ENCODE data around the gene PRKCA. TPM values are rescaled to one million over a fixed set of nuclear protein-coding genes. Genes with fewer than 3 reads are reported as not detected.

PRKCA gene
- total and polyA plus RNA-seq, 3 experiments from 2014 or later, result 1.8 to 74.1 (median 73.9) TPM

DNA sequence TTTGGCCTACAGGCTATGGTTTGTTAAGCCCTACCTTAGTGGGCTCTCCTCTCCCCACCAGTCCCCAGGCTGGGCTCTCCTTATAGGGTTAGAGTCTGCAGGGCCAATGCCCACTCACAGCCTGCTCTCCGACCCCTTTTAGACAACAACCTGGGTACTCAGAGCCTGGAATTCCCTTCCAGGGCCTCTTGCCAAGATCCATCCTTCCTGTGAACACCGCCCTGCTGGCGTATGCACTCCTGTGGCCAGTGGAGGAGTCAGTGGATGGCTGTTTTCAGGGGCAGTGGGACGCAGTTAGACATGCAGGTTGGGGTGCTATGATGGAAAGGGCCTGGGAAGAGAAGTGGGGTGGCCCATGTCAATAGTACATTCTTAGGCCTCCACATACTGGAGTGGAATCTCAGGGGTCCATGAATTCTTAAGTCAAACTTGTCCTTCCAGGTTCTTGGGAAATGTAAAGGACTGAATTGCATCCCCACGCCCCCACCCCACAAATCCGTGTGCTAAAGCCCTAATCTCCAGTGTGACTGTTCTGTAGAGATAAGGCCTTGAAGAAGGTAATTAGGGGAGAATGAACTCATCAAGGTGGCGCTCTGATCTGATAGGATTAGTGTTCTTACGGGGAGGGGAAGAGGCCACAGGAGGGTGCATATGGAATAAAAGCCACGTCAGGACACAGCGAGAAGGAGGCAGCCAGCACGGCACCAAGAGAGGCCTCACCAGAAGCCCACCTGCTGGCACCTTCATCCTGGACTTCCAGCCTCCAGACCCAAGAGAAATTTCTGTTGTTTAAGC is 450.9 kb downstream of the PRKCA start:
- Histone ChIP-seq H3K27ac (ENCODE audit: low read depth, low read length) (no peak overlapping the region), H3K4me3 (ENCODE audit: low read length) (no peak overlapping the region), H3K4me1 (ENCODE audit: insufficient read depth, low read length) (no peaks in the 10 kb centered on the region), H3K9me3 (ENCODE audit: low read length) (no peaks in the 10 kb centered on the region), H3K27me3 (ENCODE audit: insufficient read depth, low read length, poor library complexity, severe bottlenecking) (no peaks in the 10 kb centered on the region), H3K36me3 (ENCODE audit: insufficient read depth, low read length) (peaks cover 7% of the 10 kb centered on the region)
- Mint-ChIP-seq H3K27ac (no peak overlapping the region), H3K27me3 (peaks cover 0 to 3% of the 10 kb centered on the region in 2 donors), H3K9me3 (no peaks in the 10 kb centered on the region), H3K36me3 (peaks cover 26 to 48% (median 28%) of the 10 kb centered on the region in 3 donors), H3K4me1 (no peaks in the 10 kb centered on the region), H3K4me3 (no peak overlapping the region)
- POLR2A ChIA-PET, result no interaction called here
- no peak for DNase-seq
- CTCF ChIA-PET, result interaction anchor here (1.5 kb wide), 1 partner anchor 11 kb away, joined by 4 read pairs; no protein-coding TSS in a partner anchor

DNA sequence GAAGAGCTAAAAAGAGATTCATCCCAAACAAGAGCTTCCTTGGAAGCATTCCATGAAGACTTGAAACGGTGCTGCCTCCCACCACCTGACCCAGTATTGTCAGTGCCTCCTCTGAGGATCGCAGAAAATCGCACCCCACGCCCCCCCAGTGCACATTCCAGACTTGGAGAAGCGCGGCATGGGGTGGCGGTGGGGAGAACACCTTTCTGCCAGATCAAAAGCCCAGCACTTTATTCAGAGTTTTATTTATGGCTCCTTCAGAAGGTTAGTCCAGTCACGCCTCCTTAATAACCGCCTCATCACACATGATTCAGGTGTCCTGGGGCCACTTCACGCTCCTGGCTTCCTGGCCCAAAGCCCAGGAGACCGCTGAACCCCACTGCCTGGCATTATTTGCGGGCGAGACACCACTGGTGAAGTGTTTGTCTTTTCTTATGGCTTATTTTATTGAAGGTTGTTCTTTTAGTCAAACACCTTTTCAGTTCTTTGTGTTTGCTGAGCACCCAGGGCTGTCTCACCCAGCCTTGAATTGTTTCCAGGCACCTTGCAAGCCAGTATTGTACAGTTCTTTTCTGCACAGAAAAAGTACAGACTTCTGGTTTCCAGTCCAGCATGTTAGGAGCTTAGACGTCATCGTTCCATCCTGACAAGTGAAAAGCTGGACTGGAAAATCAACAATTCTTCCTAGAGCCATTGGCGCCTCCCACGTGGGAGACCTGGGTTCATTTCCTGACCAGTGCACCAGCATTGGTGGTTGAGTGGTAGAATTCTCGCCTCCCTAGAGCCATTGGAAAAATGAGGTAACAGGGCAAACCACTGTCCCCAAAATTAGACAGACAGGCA is 452.9 kb downstream of the PRKCA start:
- ChIA-PET POLR2A (no interaction called here), CTCF (interaction anchor here (1.5 kb wide), 1 partner anchor 9 kb away, joined by 4 read pairs; no protein-coding TSS in a partner anchor)
- DNase-seq, result no peak
- H3K4me3 ChIP-seq (ENCODE audit: low read length), result no peak overlapping the region
- H3K27ac ChIP-seq (ENCODE audit: low read depth, low read length), result no peak overlapping the region
- Mint-ChIP-seq H3K9me3 (no peaks in the 10 kb centered on the region), H3K27ac (no peak overlapping the region), H3K4me1 (no peaks in the 10 kb centered on the region), H3K36me3 (peaks cover 25 to 39% (median 27%) of the 10 kb centered on the region in 3 donors), H3K4me3 (peak overlapping the region in 1 of 7 donors; percentile 32), H3K27me3 (peaks cover 0 to 2% of the 10 kb centered on the region in 2 donors)
- H3K27me3 ChIP-seq (ENCODE audit: insufficient read depth, low read length, poor library complexity, severe bottlenecking), result no peaks in the 10 kb centered on the region
- no peaks in the 10 kb centered on the region for H3K9me3 ChIP-seq (ENCODE audit: low read length)
- H3K36me3 ChIP-seq (ENCODE audit: insufficient read depth, low read length), result peaks cover 2% of the 10 kb centered on the region
- no peaks in the 10 kb centered on the region for H3K4me1 ChIP-seq (ENCODE audit: insufficient read depth, low read length)

DNA sequence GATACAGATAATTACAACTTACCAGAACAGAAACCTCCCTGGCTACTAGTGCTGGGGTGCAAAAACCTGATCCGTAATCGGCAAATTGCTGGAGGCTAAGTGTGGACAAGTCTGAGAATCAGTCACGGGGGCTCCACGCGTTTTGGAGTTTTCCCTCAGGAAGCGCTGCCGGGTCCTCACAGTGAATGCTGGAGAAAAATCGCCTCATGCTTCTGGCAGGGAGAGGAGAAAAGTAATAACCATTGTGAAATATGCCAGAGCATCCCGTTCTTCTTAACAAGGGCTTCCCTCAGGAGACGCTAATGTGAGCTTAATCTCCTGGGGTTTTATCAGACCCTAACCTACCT is 453.5 kb downstream of the PRKCA start:
- DNase-seq, result no peak
- H3K9me3 ChIP-seq (ENCODE audit: low read length), result no peaks in the 10 kb centered on the region
- no peaks in the 10 kb centered on the region for H3K36me3 ChIP-seq (ENCODE audit: insufficient read depth, low read length)
- no peak overlapping the region for H3K4me3 ChIP-seq (ENCODE audit: low read length)
- H3K27ac ChIP-seq (ENCODE audit: low read depth, low read length), result no peak overlapping the region
- Mint-ChIP-seq H3K27ac (peak overlapping the region in 1 of 8 donors; percentile 54), H3K36me3 (peaks cover 25 to 33% (median 26%) of the 10 kb centered on the region in 3 donors), H3K4me1 (no peaks in the 10 kb centered on the region), H3K4me3 (no peak overlapping the region), H3K27me3 (peaks cover 0 to 2% of the 10 kb centered on the region in 2 donors), H3K9me3 (no peaks in the 10 kb centered on the region)
- ChIA-PET POLR2A (no interaction called here), CTCF (no interaction called here)
- H3K4me1 ChIP-seq (ENCODE audit: insufficient read depth, low read length), result no peaks in the 10 kb centered on the region
- H3K27me3 ChIP-seq (ENCODE audit: insufficient read depth, low read length, poor library complexity, severe bottlenecking), result no peaks in the 10 kb centered on the region

DNA sequence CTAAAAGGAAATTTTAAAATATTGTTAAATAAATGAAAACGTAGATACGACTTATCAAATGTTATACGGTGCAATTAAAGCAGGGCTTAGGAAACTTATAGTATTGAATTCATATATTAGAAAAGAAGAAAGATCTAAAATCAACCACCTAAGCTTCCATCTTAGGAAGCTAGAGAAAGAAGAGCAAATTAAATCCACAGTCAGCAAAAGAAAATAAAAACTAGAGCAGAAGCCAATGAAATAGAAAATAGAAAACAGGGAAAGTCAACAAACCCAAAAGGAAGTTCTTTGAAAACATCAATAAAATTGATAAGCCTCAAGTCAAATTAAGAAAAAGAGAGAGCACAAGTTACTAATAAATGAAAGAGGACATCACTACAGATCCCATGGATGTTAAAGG is 457.9 kb downstream of the PRKCA start:
- Histone ChIP-seq H3K4me1 (ENCODE audit: insufficient read depth, low read length) (no peaks in the 10 kb centered on the region), H3K4me3 (ENCODE audit: low read length) (no peak overlapping the region), H3K27me3 (ENCODE audit: insufficient read depth, low read length, poor library complexity, severe bottlenecking) (no peaks in the 10 kb centered on the region), H3K36me3 (ENCODE audit: insufficient read depth, low read length) (no peaks in the 10 kb centered on the region), H3K9me3 (ENCODE audit: low read length) (no peaks in the 10 kb centered on the region), H3K27ac (ENCODE audit: low read depth, low read length) (no peak overlapping the region)
- H3K4me1 Mint-ChIP-seq, result no peaks in the 10 kb centered on the region
- H3K27me3 Mint-ChIP-seq, result peaks cover 0 to 2% of the 10 kb centered on the region in 2 donors
- H3K9me3 Mint-ChIP-seq, result no peaks in the 10 kb centered on the region
- DNase-seq, result no peak
- peak overlapping the region in 2 of 8 donors; percentile 44 to 86 for H3K27ac Mint-ChIP-seq
- POLR2A ChIA-PET, result no interaction called here
- no peak overlapping the region for H3K4me3 Mint-ChIP-seq
- CTCF ChIA-PET, result no interaction called here
- H3K36me3 Mint-ChIP-seq, result peaks cover 7 to 10% (median 8%) of the 10 kb centered on the region in 3 donors

DNA sequence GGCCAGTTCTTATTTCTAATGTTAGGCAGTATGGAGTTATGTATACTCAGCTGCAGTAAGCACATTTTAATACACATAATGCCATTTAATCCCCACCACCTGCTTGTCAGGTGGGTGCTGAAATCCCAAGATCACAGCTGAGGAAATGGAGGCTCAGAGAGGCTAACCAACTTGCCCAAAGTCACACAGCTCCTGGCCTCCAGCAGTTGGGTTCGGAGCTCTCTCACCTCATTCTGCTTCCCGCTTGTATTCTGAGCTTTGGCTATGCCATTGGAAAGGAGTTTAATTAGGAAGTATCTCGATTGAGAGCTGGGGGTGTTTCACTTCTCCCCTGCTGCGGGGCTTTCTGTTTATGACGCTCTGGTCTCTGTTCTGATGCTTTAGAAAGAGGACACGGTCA is 459.9 kb downstream of the PRKCA start:
- Mint-ChIP-seq H3K4me1 (no peaks in the 10 kb centered on the region), H3K27me3 (no peaks in the 10 kb centered on the region)

DNA sequence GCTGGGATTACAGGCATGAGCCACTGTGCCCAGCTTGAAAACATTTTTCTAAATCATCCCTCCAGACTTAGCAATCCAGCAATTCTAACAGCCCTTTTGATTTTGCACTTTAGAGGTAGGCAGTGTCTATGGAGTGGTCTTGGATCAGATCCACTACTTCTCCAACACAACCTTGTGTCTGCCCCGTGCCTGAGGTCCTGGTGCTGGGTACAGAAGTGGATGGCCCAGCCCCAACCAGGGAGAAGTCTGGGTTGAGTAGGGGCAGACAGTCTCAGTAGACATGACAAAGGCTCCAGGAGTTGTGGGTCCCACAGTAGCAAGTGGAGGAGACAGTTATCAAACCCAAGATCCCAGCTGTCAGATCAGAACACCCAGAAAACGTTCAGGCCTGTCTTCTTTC is 460.6 kb downstream of the PRKCA start:
- Mint-ChIP-seq H3K9me3 (no peaks in the 10 kb centered on the region), H3K27me3 (no peaks in the 10 kb centered on the region), H3K27ac (peak overlapping the region in 2 of 8 donors; percentile 12 to 54), H3K4me1 (no peaks in the 10 kb centered on the region), H3K4me3 (no peak overlapping the region), H3K36me3 (peaks cover 0 to 8% (median 4%) of the 10 kb centered on the region in 3 donors)
- POLR2A ChIA-PET, result no interaction called here
- H3K4me1 ChIP-seq (ENCODE audit: insufficient read depth, low read length), result no peaks in the 10 kb centered on the region
- no peaks in the 10 kb centered on the region for H3K9me3 ChIP-seq (ENCODE audit: low read length)
- no peaks in the 10 kb centered on the region for H3K27me3 ChIP-seq (ENCODE audit: insufficient read depth, low read length, poor library complexity, severe bottlenecking)
- H3K36me3 ChIP-seq (ENCODE audit: insufficient read depth, low read length), result no peaks in the 10 kb centered on the region
- CTCF ChIA-PET, result no interaction called here
- DNase-seq, result no peak
- H3K27ac ChIP-seq (ENCODE audit: low read depth, low read length), result no peak overlapping the region
- no peak overlapping the region for H3K4me3 ChIP-seq (ENCODE audit: low read length)

More for the DNA sequence above, 459.9 kb downstream of the PRKCA start:
- no peaks in the 10 kb centered on the region for H3K36me3 ChIP-seq (ENCODE audit: insufficient read depth, low read length)
- no peak overlapping the region for H3K27ac ChIP-seq (ENCODE audit: low read depth, low read length)
- no peaks in the 10 kb centered on the region for H3K27me3 ChIP-seq (ENCODE audit: insufficient read depth, low read length, poor library complexity, severe bottlenecking)
- ChIA-PET POLR2A (no interaction called here), CTCF (no interaction called here)
- Mint-ChIP-seq H3K27ac (peak overlapping the region in 1 of 8 donors; percentile 31), H3K9me3 (no peaks in the 10 kb centered on the region), H3K4me3 (peak overlapping the region in 1 of 7 donors; percentile 60), H3K36me3 (peaks cover under 1 to 8% (median 4%) of the 10 kb centered on the region in 3 donors)
- H3K9me3 ChIP-seq (ENCODE audit: low read length), result no peaks in the 10 kb centered on the region
- H3K4me1 ChIP-seq (ENCODE audit: insufficient read depth, low read length), result no peaks in the 10 kb centered on the region
- H3K4me3 ChIP-seq (ENCODE audit: low read length), result no peak overlapping the region
- no peak for DNase-seq

DNA sequence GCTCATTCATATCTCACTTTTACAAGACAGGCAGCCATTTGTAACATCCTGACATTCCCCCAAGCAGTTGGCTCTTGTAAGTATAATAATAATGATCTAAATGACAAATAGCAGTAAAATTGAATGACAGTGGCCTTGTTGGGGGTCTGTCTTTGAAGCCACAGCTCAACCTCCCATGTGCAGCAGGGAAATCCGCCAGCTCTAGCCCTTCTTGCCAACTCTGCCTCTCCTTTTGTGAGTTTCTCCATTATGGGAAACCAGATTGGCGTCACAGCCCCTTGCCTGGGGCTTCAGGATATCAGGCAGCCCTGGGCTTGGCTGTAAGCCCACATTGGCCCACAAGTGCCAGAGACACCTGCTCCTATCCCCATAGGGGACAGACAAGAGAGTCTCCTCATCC is 462.1 kb downstream of the PRKCA start:
- H3K36me3 Mint-ChIP-seq, result peaks cover 0 to 3% (median 3%) of the 10 kb centered on the region in 3 donors
- no peaks in the 10 kb centered on the region for H3K27me3 Mint-ChIP-seq
- no peaks in the 10 kb centered on the region for H3K9me3 Mint-ChIP-seq
- Histone ChIP-seq H3K36me3 (ENCODE audit: insufficient read depth, low read length) (no peaks in the 10 kb centered on the region), H3K27me3 (ENCODE audit: insufficient read depth, low read length, poor library complexity, severe bottlenecking) (no peaks in the 10 kb centered on the region), H3K4me3 (ENCODE audit: low read length) (no peak overlapping the region), H3K9me3 (ENCODE audit: low read length) (no peaks in the 10 kb centered on the region), H3K27ac (ENCODE audit: low read depth, low read length) (no peak overlapping the region), H3K4me1 (ENCODE audit: insufficient read depth, low read length) (no peaks in the 10 kb centered on the region)
- H3K4me1 Mint-ChIP-seq, result no peaks in the 10 kb centered on the region
- ChIA-PET CTCF (interaction anchor here (1.0 kb wide), 1 partner anchor 10 kb away, joined by 4 read pairs; no protein-coding TSS in a partner anchor), POLR2A (no interaction called here)
- H3K4me3 Mint-ChIP-seq, result no peak overlapping the region
- DNase-seq, result no peak
- peak overlapping the region in 1 of 8 donors; percentile 85 for H3K27ac Mint-ChIP-seq

Measured in CD8-positive, alpha-beta memory T cell (primary cell).